Adrenal gland (tissue), 12 donors: Measurements from ENCODE around the gene OR14A16. TPM values are rescaled to one million over a fixed set of nuclear protein-coding genes. Genes with fewer than 3 reads are reported as not detected.

ENCODE experiments used
- DNase-seq, 7 donors: peaks; one replicate each; pipeline ENCODE4 v3.0.0-alpha.2; 2019 to 2020
- H3K27ac ChIP-seq, 5 donors: fragments of 200-600 bp; sonication (generic) in 4 of 5; 1 replicate in 3 of 5; 2 replicates in 2 of 5; pipeline versions ENCODE4 v1.5.1 to v1.8.0; 2016 to 2020; ENCODE audit warnings: mild to moderate bottlenecking in 1 of 5
- H3K27me3 ChIP-seq: fragments of 200-600 bp; 2 replicates; pipeline ENCODE4 v1.8.0; 2021
- H3K36me3 ChIP-seq, 2 donors: fragments of 200-600 bp; replicated peaks in 1 of 2; 1 replicate in 1 of 2; 2 replicates in 1 of 2; pipeline versions ENCODE4 v1.5.1 to v1.8.0; 2018 to 2022
- H3K4me1 ChIP-seq, 2 donors: fragments of 200-600 bp; replicated peaks in 1 of 2; 1 replicate in 1 of 2; 2 replicates in 1 of 2; pipeline versions ENCODE4 v1.5.1 to v1.8.0; 2018 to 2021
- H3K4me3 ChIP-seq, 4 donors: fragments of 200-600 bp; sonication (generic) in 3 of 4; one replicate each; pipeline ENCODE4 v1.5.1; 2016 to 2018
- H3K9me3 ChIP-seq, 3 donors: fragments of 200-600 bp; sonication (generic) in 1 of 3; replicated peaks in 1 of 3; 1 replicate in 2 of 3; 2 replicates in 1 of 3; pipeline versions ENCODE4 v1.5.1 to v1.8.0; 2016 to 2021
- POLR2A ChIP-seq, 2 donors: fragments of 450-650 bp; IDR thresholded peaks; one replicate each; pipeline ENCODE4 v1.6.1; 2017; ENCODE audit warnings: antibody characterized with exemption in 2 of 2, mild to moderate bottlenecking in 2 of 2, moderate library complexity in 1 of 2
- WGBS, 4 donors: extraction: QIAGEN DNeasy Blood & Tissue Kit in 2 of 4; methylation state at CpG; one replicate each; pipeline versions ENCODE4 v1.1.5 to v1.1.7; 2013 to 2017; 5-methylcytosine and 5-hydroxymethylcytosine counted together
- intact Hi-C, 2 donors: fragments of 100-400 bp; cut with DNase I; formaldehyde crosslinking; loops; one replicate each; pipeline versions ENCODE4 v1.14.1 to v1.15.0; 2022 to 2023
- polyA plus RNA-seq, 3 donors: library from polyadenylated mRNA; stranded (reverse); fragments of 200-250 nt in 2 of 3; fragments of 350-450 nt in 1 of 3; fragmentation: Illumina TruSeq in 1 of 3; extraction: RNeasy Lipid Tissue Mini Kit (QIAGEN cat#74804) in 1 of 3; gene quantifications; one replicate each; pipeline ENCODE4 v1.2.3, GENCODE V29; 2013 to 2014
- total RNA-seq, 9 donors: library from RNA; depleted of rRNA in 4 of 9; stranded (reverse); fragments of >200 nt in 4 of 9; fragments of 120-200 nt in 1 of 9; fragmentation: NEBNext Ultra II Directional in 1 of 9; extraction: Animal tissue kit (Norgen Biotek cat#: 25700) in 1 of 9; gene quantifications; one replicate each; pipeline versions ENCODE4 v1.1.0 to v1.2.4, GENCODE V29; 2013 to 2023
- TF ChIP-seq, protein P1 (sequence below), 6 experiments: fragments of 450-650 bp in 4 of 6; fragments of 200-600 bp in 2 of 6; sonication (generic) in 1 of 6; IDR thresholded peaks; 1 replicate in 5 of 6; 2 replicates in 1 of 6; pipeline versions ENCODE4 v1.5.1 to v1.8.0; 2016 to 2021; ENCODE audit warnings: antibody characterized with exemption in 6 of 6, mild to moderate bottlenecking in 2 of 6, moderate library complexity in 1 of 6
- donor health status: healthy with polysubstance abuse.
- donor health status: Bipolar disorder and iron deficiency.
- donor health status: DM: yes; HTN: yes; CAD: no.
- donor health status: DM: no; HTN: no; CAD: no.
- donor health status: DM: no; HTN: no; CAD: no.
- donor health status: DM: yes; HTN: yes; CAD: no.

Gene OR14A16
- total and polyA plus RNA-seq, 12 donors, result not detected

DNA sequence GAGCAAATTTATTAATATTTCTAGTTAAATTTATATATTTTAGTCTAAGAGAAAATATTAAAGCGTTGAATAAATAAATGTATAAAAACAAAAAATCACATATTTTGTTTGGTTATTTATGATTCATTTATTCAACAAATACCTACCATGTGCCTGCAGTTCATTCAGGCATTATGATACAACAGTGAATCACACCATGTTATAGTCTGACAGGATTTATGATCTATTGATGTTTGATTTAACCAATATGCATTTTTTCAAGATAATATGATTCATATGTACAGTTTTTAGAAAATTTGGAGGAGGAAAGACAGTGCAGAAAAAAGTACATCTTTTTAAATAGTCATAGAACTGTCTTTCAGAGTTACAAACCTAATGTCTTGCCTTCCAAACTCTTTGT lies 25.7 kb upstream of the OR14A16 start:
- intact Hi-C loops, result no loop called here
- no peaks in the 10 kb centered on the region for H3K27me3 ChIP-seq
- WGBS, 4 donors, result 58 to 90% (median 72%) methylated on average over 1 of the region's 1 CpG
- H3K36me3 ChIP-seq, result no peaks in the 10 kb centered on the region
- H3K9me3 ChIP-seq, result no peaks in the 10 kb centered on the region
- no peak overlapping the region for H3K27ac ChIP-seq
- no peaks in the 10 kb centered on the region for H3K4me1 ChIP-seq
- no peak for DNase-seq
- TF ChIP-seq POLR2A (IDR thresholded peaks at IDR 0.05), result no peak
- H3K4me3 ChIP-seq, result no peak overlapping the region

DNA sequence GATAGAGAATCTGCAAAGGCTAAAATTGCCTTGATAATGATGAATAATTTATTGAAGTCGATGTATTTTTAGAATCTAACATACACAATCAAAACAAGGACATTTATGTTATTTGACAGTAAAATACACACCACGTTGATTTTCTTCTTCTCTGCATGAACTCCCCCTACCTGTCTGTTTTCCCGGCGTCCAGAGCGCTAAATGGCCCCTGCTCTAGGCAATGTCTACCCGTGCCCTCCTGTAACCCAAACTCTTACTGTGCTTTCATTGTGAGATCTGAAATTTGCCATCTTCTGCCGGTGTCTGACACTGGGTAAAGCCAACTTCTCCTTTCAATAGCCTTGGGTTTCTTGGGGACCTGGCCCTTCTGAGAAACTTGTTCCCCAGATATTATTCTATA lies 24.4 kb upstream of the OR14A16 start:
- no peaks in the 10 kb centered on the region for H3K27me3 ChIP-seq
- TF ChIP-seq POLR2A (IDR thresholded peaks at IDR 0.05), result no peak
- intact Hi-C loops, result no loop called here
- H3K9me3 ChIP-seq, result no peaks in the 10 kb centered on the region
- no peaks in the 10 kb centered on the region for H3K36me3 ChIP-seq
- WGBS, 4 donors, result 72 to 82% (median 79%) methylated on average over 7 of the region's 7 CpGs
- no peak for DNase-seq
- H3K4me1 ChIP-seq, result no peaks in the 10 kb centered on the region
- H3K27ac ChIP-seq, result no peak overlapping the region
- no peak overlapping the region for H3K4me3 ChIP-seq

DNA sequence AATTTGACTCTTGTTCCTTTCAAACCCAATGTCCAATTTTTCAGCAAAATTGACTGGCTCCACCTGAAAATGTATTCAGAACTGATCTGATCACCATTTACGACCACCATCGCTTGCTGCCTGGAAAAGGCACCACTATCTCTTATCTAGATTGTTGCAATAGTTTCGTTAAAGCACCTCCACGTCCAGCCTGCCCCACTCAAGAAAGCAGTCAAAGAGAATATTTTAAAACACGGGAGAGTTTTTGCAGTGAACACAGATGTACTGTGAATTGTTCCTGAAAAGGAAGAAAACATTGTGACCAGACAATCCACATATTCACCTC lies 21.7 kb upstream of the OR14A16 start:
- no peak for TF ChIP-seq POLR2A (IDR thresholded peaks at IDR 0.05)
- TF ChIP-seq, protein P1, sequence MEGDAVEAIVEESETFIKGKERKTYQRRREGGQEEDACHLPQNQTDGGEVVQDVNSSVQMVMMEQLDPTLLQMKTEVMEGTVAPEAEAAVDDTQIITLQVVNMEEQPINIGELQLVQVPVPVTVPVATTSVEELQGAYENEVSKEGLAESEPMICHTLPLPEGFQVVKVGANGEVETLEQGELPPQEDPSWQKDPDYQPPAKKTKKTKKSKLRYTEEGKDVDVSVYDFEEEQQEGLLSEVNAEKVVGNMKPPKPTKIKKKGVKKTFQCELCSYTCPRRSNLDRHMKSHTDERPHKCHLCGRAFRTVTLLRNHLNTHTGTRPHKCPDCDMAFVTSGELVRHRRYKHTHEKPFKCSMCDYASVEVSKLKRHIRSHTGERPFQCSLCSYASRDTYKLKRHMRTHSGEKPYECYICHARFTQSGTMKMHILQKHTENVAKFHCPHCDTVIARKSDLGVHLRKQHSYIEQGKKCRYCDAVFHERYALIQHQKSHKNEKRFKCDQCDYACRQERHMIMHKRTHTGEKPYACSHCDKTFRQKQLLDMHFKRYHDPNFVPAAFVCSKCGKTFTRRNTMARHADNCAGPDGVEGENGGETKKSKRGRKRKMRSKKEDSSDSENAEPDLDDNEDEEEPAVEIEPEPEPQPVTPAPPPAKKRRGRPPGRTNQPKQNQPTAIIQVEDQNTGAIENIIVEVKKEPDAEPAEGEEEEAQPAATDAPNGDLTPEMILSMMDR (IDR thresholded peaks at IDR 0.05), result no peak
- H3K27me3 ChIP-seq, result no peaks in the 10 kb centered on the region
- 58 to 75% (median 69%) methylated on average over 5 of the region's 5 CpGs for WGBS, 4 donors
- H3K4me1 ChIP-seq, result no peaks in the 10 kb centered on the region
- no peak overlapping the region for H3K27ac ChIP-seq
- H3K9me3 ChIP-seq, result no peaks in the 10 kb centered on the region
- intact Hi-C loops, result no loop called here
- H3K36me3 ChIP-seq, result no peaks in the 10 kb centered on the region
- no peak for DNase-seq
- no peak overlapping the region for H3K4me3 ChIP-seq

DNA sequence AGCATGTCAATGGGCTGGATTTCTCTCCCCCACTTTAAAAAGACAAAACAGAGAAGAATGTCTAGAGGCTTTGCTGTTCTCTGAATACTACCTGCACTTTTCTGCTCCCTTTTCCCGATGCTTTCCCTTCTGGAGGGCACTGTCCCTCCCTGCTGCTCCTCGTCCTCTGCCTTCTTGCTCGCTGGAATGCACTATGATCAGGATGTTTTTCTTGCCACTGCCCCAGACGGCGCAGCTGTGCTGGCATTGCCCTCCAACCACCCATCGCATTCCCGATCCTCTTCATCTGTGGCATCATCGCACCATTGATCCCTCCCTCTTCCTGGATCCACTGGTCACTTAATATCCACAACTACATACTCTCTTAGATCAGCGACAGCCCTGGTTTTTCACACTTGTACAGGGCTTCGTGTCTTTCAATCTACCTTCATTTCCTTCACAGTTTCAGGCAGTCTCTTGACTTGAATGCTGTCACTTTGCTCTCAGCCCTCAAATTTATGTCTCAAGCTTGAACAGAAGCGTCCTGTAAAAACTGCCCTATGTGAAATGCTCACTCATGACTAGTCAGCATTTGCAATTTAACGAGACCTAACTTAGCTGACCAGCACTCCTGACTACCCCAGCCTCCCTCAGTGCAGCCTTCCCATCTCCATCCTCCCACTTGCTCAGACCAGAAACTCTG lies 21.2 kb upstream of the OR14A16 start:
- Histone ChIP-seq H3K9me3 (no peaks in the 10 kb centered on the region), H3K27ac (no peak overlapping the region), H3K4me1 (no peaks in the 10 kb centered on the region), H3K36me3 (no peaks in the 10 kb centered on the region), H3K4me3 (no peak overlapping the region), H3K27me3 (no peaks in the 10 kb centered on the region)
- intact Hi-C loops, result no loop called here
- WGBS, 4 donors, result 59 to 71% (median 65%) methylated on average over 12 of the region's 12 CpGs
- TF ChIP-seq POLR2A (IDR thresholded peaks at IDR 0.05), result no peak
- TF ChIP-seq, protein P1 (IDR thresholded peaks at IDR 0.05), result no peak
- DNase-seq, result no peak

DNA sequence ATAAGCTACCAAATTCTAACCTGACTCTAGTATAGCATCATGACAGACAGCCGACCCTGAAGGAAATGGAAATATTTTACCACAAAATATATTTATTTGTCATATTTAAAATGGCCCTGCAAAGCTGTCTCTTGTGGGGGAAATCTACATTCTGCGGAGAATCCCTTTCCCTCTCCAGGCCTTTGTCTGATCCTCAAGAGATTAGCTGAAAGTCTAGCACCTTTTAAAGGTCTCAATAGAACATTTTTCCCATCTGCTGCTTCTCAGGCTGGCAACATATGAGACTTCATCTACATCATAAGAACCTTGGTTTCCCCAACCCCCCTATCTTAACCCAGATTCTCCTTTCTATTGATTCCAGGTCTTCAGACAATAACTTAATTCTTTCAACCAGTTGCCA lies 19.5 kb upstream of the OR14A16 start:
- H3K4me3 ChIP-seq, result no peak overlapping the region
- H3K4me1 ChIP-seq, result no peaks in the 10 kb centered on the region
- no peaks in the 10 kb centered on the region for H3K9me3 ChIP-seq
- no peaks in the 10 kb centered on the region for H3K27me3 ChIP-seq
- 45 to 74% (median 48%) methylated on average over 2 of the region's 2 CpGs for WGBS, 4 donors
- DNase-seq, result no peak
- H3K27ac ChIP-seq, result no peak overlapping the region
- intact Hi-C loops, result no loop called here
- no peak for TF ChIP-seq POLR2A (IDR thresholded peaks at IDR 0.05)
- TF ChIP-seq, protein P1 (IDR thresholded peaks at IDR 0.05), result no peak
- no peaks in the 10 kb centered on the region for H3K36me3 ChIP-seq
